GM12801 (cell line): ENCODE measurements around the gene SIVA1.

Experiments
- CTCF ChIP-seq: IDR thresholded peaks from one replicate; pipeline ENCODE4 v1.5.1; 2011; ENCODE audit warnings: control low read depth; ENCODE audit not compliant: insufficient read length; ENCODE audit errors: extremely low read depth

The SIVA1 gene

GRCh38 chr14:104728631-104729030 lies 24.3 kb upstream of the SIVA1 start:
- TF ChIP-seq CTCF = no peak

- TF ChIP-seq CTCF = no peak
Observed at GRCh38 chr14:104729835-104730181, 23.1 kb upstream of the SIVA1 start.

DNA sequence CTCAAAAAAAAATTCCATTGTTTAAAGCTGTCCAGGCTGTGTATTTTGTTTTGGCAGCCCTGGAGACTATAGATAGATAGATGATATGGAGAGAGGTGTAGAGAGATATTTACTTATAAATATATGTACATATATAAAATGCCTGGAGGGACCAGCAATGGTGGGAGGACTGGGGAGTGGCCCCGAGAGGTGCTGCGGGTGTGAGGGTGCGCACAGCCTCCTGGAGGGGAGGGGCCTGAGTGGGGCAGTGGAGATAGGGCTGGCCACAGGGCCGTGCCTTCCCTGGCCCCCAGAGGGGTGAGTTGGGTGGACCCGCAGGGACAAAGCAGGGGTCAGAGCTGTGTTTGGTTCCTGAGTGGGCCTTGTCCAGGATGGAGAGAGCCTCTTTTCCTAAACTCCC lies 22.5 kb upstream of the SIVA1 start:
- no peak for TF ChIP-seq CTCF

DNA sequence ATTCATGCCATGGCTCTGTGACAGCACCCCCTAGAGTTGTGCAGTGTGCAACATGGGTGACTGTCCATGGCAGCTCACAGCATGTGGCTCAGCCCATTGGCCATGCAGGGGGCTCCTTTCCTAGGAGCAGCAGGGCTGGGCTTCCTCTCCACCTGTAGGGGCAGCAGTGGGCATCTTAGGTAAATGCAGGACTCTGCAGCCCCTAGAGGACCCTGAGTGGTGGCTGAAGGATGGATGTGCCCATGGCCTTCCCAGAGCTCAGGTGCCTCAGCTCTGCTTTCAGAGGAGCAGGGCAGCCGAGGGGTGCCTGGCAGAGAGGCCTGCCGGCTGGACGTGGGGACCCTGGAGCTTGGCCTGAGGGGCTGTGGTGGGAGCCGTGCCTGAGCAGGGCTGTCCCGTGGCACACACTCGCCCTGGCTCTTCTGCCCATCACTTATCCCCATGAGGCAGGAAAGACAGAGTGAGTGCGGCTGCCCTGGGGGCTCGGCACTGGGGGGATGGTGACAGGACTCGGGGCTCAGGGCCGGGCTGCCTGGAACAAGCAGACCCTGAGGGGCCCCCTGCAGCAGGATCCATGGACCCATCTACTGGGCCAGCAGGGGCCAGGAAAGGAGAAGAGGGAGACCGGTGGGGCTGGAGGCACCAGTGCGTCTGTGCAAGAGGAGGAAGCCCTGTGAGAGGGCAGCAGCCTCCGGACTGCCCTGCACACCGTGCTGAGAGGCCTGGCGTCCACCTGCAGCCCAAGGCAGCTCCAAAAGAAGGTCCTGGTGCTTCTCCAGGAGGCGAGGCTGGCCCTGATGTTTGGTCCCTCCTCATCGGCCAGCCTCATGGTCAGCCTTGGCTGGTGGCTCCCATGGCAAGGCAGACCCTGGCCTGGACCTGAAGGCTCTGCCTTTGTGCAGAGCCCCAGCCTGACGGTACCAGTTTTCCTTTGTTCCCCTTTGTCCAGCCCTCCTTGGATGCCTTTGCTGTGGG lies 21.3 kb upstream of the SIVA1 start:
- no peak for TF ChIP-seq CTCF

DNA sequence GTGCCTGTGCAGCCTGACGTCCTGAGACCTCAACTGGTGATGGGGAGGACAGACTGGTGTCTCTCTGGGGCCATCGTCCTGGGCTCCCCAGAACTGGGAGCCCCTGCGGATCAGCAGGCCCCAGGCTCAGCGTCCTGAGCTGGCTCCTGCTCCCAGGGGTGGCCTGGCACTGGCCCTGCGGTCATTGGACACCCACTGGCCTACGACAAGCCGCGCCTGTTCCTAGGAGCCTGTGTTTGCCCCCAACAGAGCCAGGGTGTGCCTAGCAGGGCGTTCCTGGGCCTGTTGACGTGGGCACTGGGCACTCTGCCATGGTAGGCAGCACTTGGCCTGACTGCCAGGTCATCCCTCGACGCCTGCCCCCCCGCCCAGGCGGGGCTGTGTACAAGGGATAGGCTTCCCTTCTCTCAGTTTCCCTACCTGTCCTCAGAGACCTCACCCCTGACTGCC lies 20.6 kb upstream of the SIVA1 start:
- TF ChIP-seq CTCF = no peak

- TF ChIP-seq CTCF = no peak
Observed at GRCh38 chr14:104732931-104733681, 19.8 kb upstream of the SIVA1 start.

- no peak for TF ChIP-seq CTCF
Observed at GRCh38 chr14:104734051-104734587, 18.8 kb upstream of the SIVA1 start.
